ENCODE results near the gene ANKRD40. TPM values are rescaled to one million over a fixed set of nuclear protein-coding genes. Genes with fewer than 3 reads are reported as not detected.

Gene ANKRD40
- total and polyA plus RNA-seq, 2 donors (not counting 3 experiments of a cell fraction or from before 2014, with no cell fraction given), result 24.5 to 56.0 TPM

DNA sequence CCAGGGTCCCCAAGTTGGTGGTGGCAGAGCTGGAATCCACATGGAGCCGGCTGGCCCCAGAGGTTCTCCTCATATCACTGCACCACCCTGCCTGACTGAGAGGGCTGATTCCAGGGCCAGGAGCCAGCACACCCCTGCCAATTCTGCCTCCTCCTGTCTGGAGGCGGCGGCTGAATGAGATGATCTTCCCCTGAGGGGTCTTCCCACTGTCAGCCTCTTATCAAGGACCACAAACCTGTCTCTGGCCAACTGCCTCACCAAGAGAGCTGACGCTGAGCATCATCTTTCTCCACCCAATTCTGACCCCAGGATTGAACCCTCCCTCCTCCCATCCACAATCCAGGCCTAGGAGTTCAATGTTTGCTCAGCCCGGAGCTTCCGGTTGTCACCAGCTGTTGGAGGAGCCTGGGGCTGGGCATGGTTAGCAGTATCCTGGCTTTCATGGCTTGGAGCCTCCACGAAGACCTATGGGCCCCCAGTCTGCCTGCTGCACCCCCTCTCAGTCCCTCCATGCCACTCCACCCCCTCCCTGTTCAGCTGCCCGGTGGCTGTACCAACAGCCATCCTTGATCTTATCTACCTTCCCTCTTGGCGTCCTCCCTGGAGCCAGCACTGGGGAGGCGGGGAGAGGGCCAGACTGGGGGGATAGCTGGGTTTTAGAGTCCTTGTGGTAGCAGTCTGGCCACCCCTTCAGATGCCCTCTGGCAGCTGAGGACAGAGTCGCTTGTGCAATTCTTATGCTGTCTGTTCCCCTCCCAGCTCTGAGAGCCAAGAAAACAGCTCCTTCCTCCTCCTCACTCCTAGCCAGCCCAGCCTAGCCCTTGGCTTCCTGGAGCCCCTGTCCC lies 47.5 kb downstream of the ANKRD40 start:
- H3K4me2 ChIP-seq (ENCODE audit: insufficient read depth, low read length), result no peak overlapping the region
- CTCF ChIA-PET, result interaction anchor here (1.1 to 3.9 kb wide), 10 partner anchors 10 to 110 kb away, joined by 4 to 29 read pairs (median 10); no protein-coding TSS in a partner anchor
- no peak overlapping the region for H3K9ac ChIP-seq (replicated peaks; ENCODE audit: extremely low read depth, insufficient read depth, low read length)

DNA sequence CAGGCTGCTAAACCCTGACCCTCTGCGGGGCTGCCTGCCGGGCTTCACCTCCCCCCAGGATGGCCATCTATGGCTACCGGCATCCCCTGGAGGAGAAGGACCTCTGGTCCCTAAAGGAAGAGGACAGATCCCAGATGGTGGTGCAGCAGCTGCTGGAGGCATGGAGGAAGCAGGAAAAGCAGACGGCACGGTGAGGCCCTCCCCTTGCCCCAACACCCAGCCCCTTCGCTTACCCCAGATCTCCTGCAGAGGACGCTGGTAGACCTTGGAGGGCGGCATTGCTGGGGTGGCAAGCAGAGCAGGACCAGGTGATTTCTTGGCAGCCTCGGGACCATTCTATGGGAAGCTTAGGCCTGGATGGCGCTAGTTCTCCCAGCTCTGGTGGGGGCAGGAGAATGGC lies 48.5 kb downstream of the ANKRD40 start:
- Histone ChIP-seq H4K20me1 (replicated peaks; ENCODE audit: control insufficient read depth, extremely low read depth, insufficient read depth, low read length) (no peaks in the 10 kb centered on the region), H3K4me3 (replicated peaks in 1 of 3; ENCODE audit: insufficient read depth in 1 of 3, low read depth in 1 of 3, low read length in 3 of 3) (no peak overlapping the region), H3K79me2 (ENCODE audit: control insufficient read depth, insufficient read depth, low read length) (no peaks in the 10 kb centered on the region), H3K27me3 (ENCODE audit: control insufficient read depth in 2 of 2, insufficient read depth in 2 of 2, low read length in 2 of 2) (no peaks in the 10 kb centered on the region), H3K27ac (ENCODE audit: insufficient read depth, low read depth, low read length) (no peak overlapping the region), H3K9me3 (replicated peaks; ENCODE audit: control insufficient read depth, insufficient read depth, low read length) (no peaks in the 10 kb centered on the region), H3K36me3 (ENCODE audit: control insufficient read depth in 2 of 2, extremely low read depth in 1 of 2, insufficient read depth in 2 of 2, low read length in 2 of 2) (no peaks in the 10 kb centered on the region), H3K9ac (replicated peaks; ENCODE audit: extremely low read depth, insufficient read depth, low read length) (no peak overlapping the region), H2AFZ (ENCODE audit: low read depth, low read length) (no peak overlapping the region), H3K4me2 (ENCODE audit: insufficient read depth, low read length) (no peak overlapping the region), H3K4me1 (ENCODE audit: control insufficient read depth, extremely low read depth, insufficient read depth, low read length) (peaks cover 31% of the 10 kb centered on the region), H3K9me1 (replicated peaks; ENCODE audit: control insufficient read depth, extremely low read depth, insufficient read depth, low read length) (no peaks in the 10 kb centered on the region)
- intact Hi-C loops (cut with micrococcal nuclease), result no loop called here
- POLR2A ChIA-PET, result no interaction called here
- dilution Hi-C loops (cut with MboI; ENCODE audit: extremely low pct_ligation_motif_present, low sequenced_read_pairs), result no loop called here
- TF ChIP-seq POLR2A (IDR thresholded peaks at IDR 0.05; ENCODE audit: low read depth, low read length), result no peak
- TF ChIP-seq EZH2 (IDR thresholded peaks at IDR 0.05; ENCODE audit: borderline replicate concordance, low read depth, low read length, severe bottlenecking), result no peak
- TF ChIP-seq, protein P1, sequence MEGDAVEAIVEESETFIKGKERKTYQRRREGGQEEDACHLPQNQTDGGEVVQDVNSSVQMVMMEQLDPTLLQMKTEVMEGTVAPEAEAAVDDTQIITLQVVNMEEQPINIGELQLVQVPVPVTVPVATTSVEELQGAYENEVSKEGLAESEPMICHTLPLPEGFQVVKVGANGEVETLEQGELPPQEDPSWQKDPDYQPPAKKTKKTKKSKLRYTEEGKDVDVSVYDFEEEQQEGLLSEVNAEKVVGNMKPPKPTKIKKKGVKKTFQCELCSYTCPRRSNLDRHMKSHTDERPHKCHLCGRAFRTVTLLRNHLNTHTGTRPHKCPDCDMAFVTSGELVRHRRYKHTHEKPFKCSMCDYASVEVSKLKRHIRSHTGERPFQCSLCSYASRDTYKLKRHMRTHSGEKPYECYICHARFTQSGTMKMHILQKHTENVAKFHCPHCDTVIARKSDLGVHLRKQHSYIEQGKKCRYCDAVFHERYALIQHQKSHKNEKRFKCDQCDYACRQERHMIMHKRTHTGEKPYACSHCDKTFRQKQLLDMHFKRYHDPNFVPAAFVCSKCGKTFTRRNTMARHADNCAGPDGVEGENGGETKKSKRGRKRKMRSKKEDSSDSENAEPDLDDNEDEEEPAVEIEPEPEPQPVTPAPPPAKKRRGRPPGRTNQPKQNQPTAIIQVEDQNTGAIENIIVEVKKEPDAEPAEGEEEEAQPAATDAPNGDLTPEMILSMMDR (IDR thresholded peaks at IDR 0.05; ENCODE audit: extremely low read depth in 1 of 2, insufficient read depth in 1 of 2, low read depth in 1 of 2, low read length in 2 of 2), result no peak
- TF ChIP-seq POLR2AphosphoS5 (IDR thresholded peaks at IDR 0.05; ENCODE audit: insufficient read depth, low read depth, low read length), result no peak
- no peak for TF ChIP-seq MYC (IDR thresholded peaks at IDR 0.05; ENCODE audit: low read depth, low read length)
- no peak for TF ChIP-seq FOS (IDR thresholded peaks at IDR 0.05; ENCODE audit: borderline replicate concordance, insufficient read depth, low read length)
- TF ChIP-seq JUN (IDR thresholded peaks at IDR 0.05; ENCODE audit: borderline replicate concordance, insufficient read depth, insufficient read length, low read depth), result no peak
- TF ChIP-seq GATA2 (IDR thresholded peaks at IDR 0.05; ENCODE audit: insufficient read depth, insufficient read length, low read depth, low read length), result no peak
- TF ChIP-seq, protein P2, sequence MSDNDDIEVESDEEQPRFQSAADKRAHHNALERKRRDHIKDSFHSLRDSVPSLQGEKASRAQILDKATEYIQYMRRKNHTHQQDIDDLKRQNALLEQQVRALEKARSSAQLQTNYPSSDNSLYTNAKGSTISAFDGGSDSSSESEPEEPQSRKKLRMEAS (IDR thresholded peaks at IDR 0.05; ENCODE audit: insufficient read depth, insufficient read length), result no peak
- no TSS peak for BruUV-seq (replicated peaks)
- FAIRE-seq (no peak), DNase-seq (ENCODE audit: low read depth, low spot score) (no peak)
- CTCF ChIA-PET, result interaction anchor here (3.8 to 3.9 kb wide), 2 partner anchors 29 to 33 kb away, joined by 16 to 29 read pairs; no protein-coding TSS in a partner anchor

More for the DNA sequence above, 47.5 kb downstream of the ANKRD40 start:
- Histone ChIP-seq H2AFZ (ENCODE audit: low read depth, low read length) (peak overlapping the region; percentile 44), H4K20me1 (replicated peaks; ENCODE audit: control insufficient read depth, extremely low read depth, insufficient read depth, low read length) (no peaks in the 10 kb centered on the region), H3K36me3 (ENCODE audit: control insufficient read depth in 2 of 2, extremely low read depth in 1 of 2, insufficient read depth in 2 of 2, low read length in 2 of 2) (no peaks in the 10 kb centered on the region), H3K4me1 (ENCODE audit: control insufficient read depth, extremely low read depth, insufficient read depth, low read length) (peaks cover 31% of the 10 kb centered on the region), H3K79me2 (ENCODE audit: control insufficient read depth, insufficient read depth, low read length) (no peaks in the 10 kb centered on the region), H3K9me1 (replicated peaks; ENCODE audit: control insufficient read depth, extremely low read depth, insufficient read depth, low read length) (no peaks in the 10 kb centered on the region), H3K27me3 (ENCODE audit: control insufficient read depth in 2 of 2, insufficient read depth in 2 of 2, low read length in 2 of 2) (no peaks in the 10 kb centered on the region), H3K9me3 (replicated peaks; ENCODE audit: control insufficient read depth, insufficient read depth, low read length) (no peaks in the 10 kb centered on the region), H3K27ac (ENCODE audit: insufficient read depth, low read depth, low read length) (peak overlapping the region; percentile 90), H3K4me3 (replicated peaks in 1 of 3; ENCODE audit: insufficient read depth in 1 of 3, low read depth in 1 of 3, low read length in 3 of 3) (no peak overlapping the region)
- dilution Hi-C loops (cut with MboI; ENCODE audit: extremely low pct_ligation_motif_present, low sequenced_read_pairs) (no loop called here), intact Hi-C loops (cut with micrococcal nuclease) (loop anchor here (1.0 kb wide), 1 partner anchor 8 kb away; no protein-coding TSS in a partner anchor)
- no TSS peak for BruUV-seq (replicated peaks)
- FAIRE-seq (peak; percentile 89), DNase-seq (ENCODE audit: low read depth, low spot score) (peak; percentile 20)
- no peak for TF ChIP-seq FOS (IDR thresholded peaks at IDR 0.05; ENCODE audit: borderline replicate concordance, insufficient read depth, low read length)
- TF ChIP-seq POLR2AphosphoS5 (IDR thresholded peaks at IDR 0.05; ENCODE audit: insufficient read depth, low read depth, low read length), result no peak
- peak; percentile 80 for TF ChIP-seq GATA2 (IDR thresholded peaks at IDR 0.05; ENCODE audit: insufficient read depth, insufficient read length, low read depth, low read length)
- POLR2A ChIA-PET, result interaction anchor here (1.0 to 3.0 kb wide), 4 partner anchors 10 to 21 kb away, joined by 3 to 23 read pairs (median 4); no protein-coding TSS in a partner anchor
